HepG2 (cell line): Measurements from ENCODE around the gene CEP250.

ENCODE experiments used
- ARID2 ChIP-seq: sonication (generic); formaldehyde crosslinking; IDR thresholded peaks from 2 replicates; pipeline ENCODE4 v1.8.1; 2022; ENCODE audit warnings: mild to moderate bottlenecking, missing genetic modification reagents, borderline replicate concordance
- CTCF ChIP-seq: sonication (generic); formaldehyde crosslinking; IDR thresholded peaks from 2 replicates; pipeline ENCODE4 v1.5.0; 2020; ENCODE audit warnings: mild to moderate bottlenecking, missing genetic modification reagents, moderate library complexity
- FOSL1 ChIP-seq: sonication (generic); formaldehyde crosslinking; IDR thresholded peaks from 2 replicates; pipeline ENCODE4 v1.9.0; 2021; ENCODE audit warnings: missing genetic modification reagents, borderline replicate concordance
- HOMEZ ChIP-seq: IDR thresholded peaks from 2 replicates; pipeline ENCODE4 v1.6.1; 2016; ENCODE audit warnings: low read depth
- KLF16 ChIP-seq, 2 experiments: sonication (generic) in 1 of 2; formaldehyde crosslinking in 1 of 2; IDR thresholded peaks; 2 replicates each; pipeline versions ENCODE4 v1.6.1 to v1.8.0; 2016 to 2023; ENCODE audit warnings: missing genetic modification reagents in 2 of 2, missing compliant biosample characterization in 1 of 2
- NR3C1 ChIP-seq: sonication (generic); formaldehyde crosslinking; IDR thresholded peaks from 2 replicates; pipeline ENCODE4 v1.4.0; 2020; ENCODE audit warnings: missing genetic modification reagents
- POLR2A ChIP-seq, 2 experiments: IDR thresholded peaks; 2 replicates each; pipeline ENCODE4 v1.6.1; 2011; ENCODE audit warnings: low read depth in 2 of 2, low read length in 2 of 2, mild to moderate bottlenecking in 1 of 2, moderate library complexity in 1 of 2; ENCODE audit not compliant: insufficient read depth in 1 of 2
- ZHX2 ChIP-seq, 2 experiments: sonication (generic) in 1 of 2; formaldehyde crosslinking in 1 of 2; IDR thresholded peaks; 2 replicates each; pipeline versions ENCODE4 v1.6.1 to v1.9.0; 2014 to 2022; ENCODE audit warnings: antibody characterized with exemption in 1 of 2, borderline replicate concordance in 1 of 2, inconsistent platforms in 1 of 2, low read depth in 1 of 2, missing genetic modification reagents in 1 of 2
- ZNF274 ChIP-seq: sonication (generic); formaldehyde crosslinking; IDR thresholded peaks from 2 replicates; pipeline ENCODE4 v1.5.1; 2020; ENCODE audit warnings: mild to moderate bottlenecking, missing genetic modification reagents
- ZNF335 ChIP-seq: sonication (generic); formaldehyde crosslinking; IDR thresholded peaks from 2 replicates; pipeline ENCODE4 v1.4.0; 2020; ENCODE audit warnings: missing genetic modification reagents
- ZNF569 ChIP-seq: sonication (generic); formaldehyde crosslinking; IDR thresholded peaks from 2 replicates; pipeline ENCODE4 v1.5.0; 2020; ENCODE audit warnings: mild to moderate bottlenecking, missing genetic modification reagents, moderate library complexity, borderline replicate concordance
- ZNF766 ChIP-seq: sonication (generic); formaldehyde crosslinking; IDR thresholded peaks from 2 replicates; pipeline ENCODE4 v1.5.0; 2020; ENCODE audit warnings: missing genetic modification reagents, borderline replicate concordance
- ZSCAN5A ChIP-seq: sonication (generic); formaldehyde crosslinking; IDR thresholded peaks from 2 replicates; pipeline ENCODE4 v1.8.0; 2022; ENCODE audit warnings: mild to moderate bottlenecking, missing genetic modification reagents, borderline replicate concordance

- TF ChIP-seq POLR2A (IDR thresholded peaks at IDR 0.05; ENCODE audit: insufficient read depth in 1 of 2, low read depth in 2 of 2, low read length in 2 of 2) (no peak), FOSL1 (CRISPR knock-in tag) (no peak), CTCF (CRISPR knock-in tag) (no peak), ZNF766 (CRISPR knock-in tag) (no peak), HOMEZ (CRISPR knock-in tag) (no peak), NR3C1 (CRISPR knock-in tag) (no peak), ZNF274 (no peak), ZNF335 (no peak), ARID2 (CRISPR knock-in tag) (no peak), ZNF569 (CRISPR knock-in tag) (no peak), ZHX2 (IDR thresholded peaks at IDR 0.05; ENCODE audit: low read depth) (no peak), ZHX2 (CRISPR knock-in tag; IDR thresholded peaks at IDR 0.05; ENCODE audit: borderline replicate concordance) (no peak), ZSCAN5A (CRISPR knock-in tag) (no peak), KLF16 (CRISPR knock-in tag; IDR thresholded peaks at IDR 0.05) (no peak)
Observed at GRCh38 chr20:35552914-35553313, 97.5 kb downstream of the CEP250 start.
